BLaER1 treated with 17β-estradiol and CSF1 and Interleukin-3, amounts not matched to agents 10 nM and 100 nM (cell line): Measurements from ENCODE around the gene ATXN1.
"Not testable (repeated sequence)": the region's sequence is repeated elsewhere in the genome, so short reads cannot be mapped to it uniquely, and the experiment has no call there.

ENCODE experiments used
- H3K27ac ChIP-seq, 11 experiments: shearing (Covaris generic); formaldehyde crosslinking; 2 replicates each; pipeline ENCODE4 v1.8.1; 2022
- H3K27me3 ChIP-seq, 11 experiments: shearing (Covaris generic); formaldehyde crosslinking; 2 replicates each; pipeline ENCODE4 v1.8.1; 2022
- H3K36me3 ChIP-seq, 11 experiments: shearing (Covaris generic); formaldehyde crosslinking; 2 replicates each; pipeline ENCODE4 v1.8.1; 2022
- H3K4me1 ChIP-seq, 10 experiments: shearing (Covaris generic); formaldehyde crosslinking; 2 replicates each; pipeline ENCODE4 v1.8.1; 2022
- H3K4me2 ChIP-seq, 11 experiments: shearing (Covaris generic); formaldehyde crosslinking; 2 replicates each; pipeline ENCODE4 v1.8.1; 2022
- H3K4me3 ChIP-seq, 10 experiments: shearing (Covaris generic); formaldehyde crosslinking; 2 replicates each; pipeline ENCODE4 v1.8.1; 2022
- H3K9ac ChIP-seq, 11 experiments: shearing (Covaris generic); formaldehyde crosslinking; 2 replicates each; pipeline ENCODE4 v1.8.1; 2022
- H3K9me3 ChIP-seq, 11 experiments: shearing (Covaris generic); formaldehyde crosslinking; replicated peaks in 1 of 11; 2 replicates each; pipeline ENCODE4 v1.8.1; 2022
- H4K20me1 ChIP-seq, 11 experiments: shearing (Covaris generic); formaldehyde crosslinking; 2 replicates each; pipeline ENCODE4 v1.8.1; 2022
- Cebpa-rat ChIP-seq, 11 experiments: shearing (Covaris generic); IDR thresholded peaks; 2 replicates each; pipeline ENCODE4 v1.8.1; 2022

Gene ATXN1

DNA sequence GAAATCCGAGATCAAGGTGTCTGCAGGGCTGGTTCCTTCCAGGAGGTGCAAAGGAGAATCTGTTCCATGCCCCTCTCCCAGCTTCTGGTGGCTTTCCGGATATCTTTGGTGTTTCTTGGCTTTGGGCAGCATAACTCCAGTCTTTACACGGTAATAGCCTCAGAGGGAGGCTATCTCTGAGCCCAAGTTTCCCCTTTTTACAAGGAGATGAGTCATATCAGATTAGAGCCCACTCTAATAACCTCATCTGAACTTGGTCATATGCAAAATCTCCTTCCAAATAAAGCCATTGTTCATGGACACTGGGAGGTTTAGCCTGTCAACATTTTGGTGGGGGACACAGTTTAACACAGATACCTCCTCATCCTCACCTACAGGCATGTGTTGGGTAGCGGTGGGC, 213.7 kb downstream of the ATXN1 start:
- Histone ChIP-seq H3K36me3 (peaks cover 0 to 61% (median 0%) of the 10 kb centered on the region in 11 experiments; a peak in 7 of 22 replicates), H3K4me2 (peak overlapping the region in 3 of 11 experiments; percentile 10 to 30 (median 30); a peak in 5 of 22 replicates), H3K9ac (no peak overlapping the region), H3K9me3 (no peaks in the 10 kb centered on the region), H3K27ac (no peak overlapping the region), H3K4me3 (no peak overlapping the region), H3K27me3 (no peaks in the 10 kb centered on the region), H4K20me1 (peaks cover 0 to 42% (median 0%) of the 10 kb centered on the region in 11 experiments; a peak in 3 of 22 replicates), H3K4me1 (peaks cover 0 to 9% (median 0%) of the 10 kb centered on the region in 10 experiments; a peak in 6 of 20 replicates)
- no peak for TF ChIP-seq Cebpa-rat (IDR thresholded peaks at IDR 0.05)

DNA sequence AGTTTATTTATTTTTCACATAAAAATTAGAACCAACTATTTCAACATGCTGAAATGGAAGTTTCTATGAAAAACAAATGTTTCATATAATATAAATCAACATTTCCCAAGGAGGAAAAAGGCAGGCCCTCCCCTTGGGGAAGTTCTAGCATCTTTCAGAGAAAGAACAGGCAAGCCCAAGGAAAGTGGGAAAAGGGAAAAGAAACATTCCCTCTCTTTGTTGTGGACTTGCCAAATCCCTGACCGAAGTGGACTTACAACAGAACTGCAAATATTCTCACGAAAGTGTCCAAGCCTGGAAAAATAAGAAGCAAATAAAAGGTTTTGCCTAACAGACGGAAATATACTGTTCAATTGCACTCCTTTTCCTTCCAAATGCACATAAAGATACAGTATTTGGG, 214.4 kb downstream of the ATXN1 start:
- TF ChIP-seq Cebpa-rat (IDR thresholded peaks at IDR 0.05) = no peak
- Histone ChIP-seq H3K4me3 (no peak overlapping the region), H3K27ac (no peak overlapping the region)

DNA sequence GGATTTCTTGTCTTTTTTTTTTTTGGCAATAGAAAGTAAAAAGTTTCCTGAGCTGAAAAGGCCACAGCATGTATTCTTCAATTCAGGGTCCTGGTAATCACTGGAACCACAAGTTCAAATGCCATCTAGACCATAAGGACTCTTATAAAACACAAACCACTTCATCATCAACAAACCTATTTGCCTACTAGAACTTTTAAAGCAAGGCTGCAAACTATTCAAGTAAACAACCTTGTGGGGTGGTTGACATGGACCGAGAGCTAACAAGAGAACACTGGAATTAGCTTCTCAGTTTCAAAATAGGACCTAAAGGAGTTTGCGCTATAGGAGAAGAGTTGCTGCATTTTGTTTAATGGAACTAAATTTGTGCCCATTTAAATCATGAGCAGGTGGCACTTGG, 215.9 kb downstream of the ATXN1 start:
- Histone ChIP-seq H3K4me3 (no peak overlapping the region), H3K27me3 (no peaks in the 10 kb centered on the region), H3K4me2 (no peak overlapping the region), H3K9me3 (no peaks in the 10 kb centered on the region), H3K27ac (no peak overlapping the region), H3K36me3 (peaks cover 0 to 59% (median 0%) of the 10 kb centered on the region in 11 experiments; a peak in 6 of 22 replicates), H3K9ac (no peak overlapping the region), H4K20me1 (peaks cover 0 to 34% (median 0%) of the 10 kb centered on the region in 11 experiments; a peak in 3 of 22 replicates), H3K4me1 (peaks cover 0 to 9% (median 0%) of the 10 kb centered on the region in 10 experiments; a peak in 6 of 20 replicates)
- TF ChIP-seq Cebpa-rat (IDR thresholded peaks at IDR 0.05) = no peak

More for the DNA sequence above, 214.4 kb downstream of the ATXN1 start:
- Histone ChIP-seq H3K4me2 (no peak overlapping the region), H3K4me1 (peaks cover 0 to 9% (median 0%) of the 10 kb centered on the region in 10 experiments; a peak in 6 of 20 replicates), H4K20me1 (peaks cover 0 to 39% (median 0%) of the 10 kb centered on the region in 11 experiments; a peak in 3 of 22 replicates), H3K27me3 (no peaks in the 10 kb centered on the region), H3K9ac (no peak overlapping the region), H3K36me3 (peaks cover 0 to 60% (median 0%) of the 10 kb centered on the region in 11 experiments; a peak in 6 of 22 replicates), H3K9me3 (no peaks in the 10 kb centered on the region)

DNA sequence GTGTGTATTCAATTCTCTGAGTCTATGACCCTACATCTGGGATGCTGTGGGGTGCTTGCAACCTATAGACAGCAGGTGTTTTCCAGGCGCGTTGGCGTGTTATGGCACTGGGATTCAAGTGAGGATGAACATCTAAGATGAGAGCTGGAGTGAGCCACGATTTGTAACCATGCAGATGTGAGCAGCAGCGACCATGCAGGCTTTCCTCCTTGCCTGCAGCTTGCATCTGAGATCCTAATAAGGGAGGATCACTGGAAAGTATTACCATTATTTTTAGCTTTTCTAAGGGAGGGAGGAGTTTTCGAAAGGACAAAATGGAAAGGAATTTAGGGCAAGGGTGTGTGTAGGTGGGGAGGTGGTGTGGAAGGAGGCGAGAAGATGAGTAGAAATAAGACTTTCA, 216.7 kb downstream of the ATXN1 start:
- Histone ChIP-seq H3K27ac (no peak overlapping the region), H3K27me3 (no peaks in the 10 kb centered on the region), H3K4me1 (peaks cover 0 to 9% (median 0%) of the 10 kb centered on the region in 10 experiments; a peak in 6 of 20 replicates), H3K36me3 (peaks cover 0 to 57% (median 0%) of the 10 kb centered on the region in 11 experiments; a peak in 6 of 22 replicates), H4K20me1 (peaks cover 0 to 29% (median 0%) of the 10 kb centered on the region in 11 experiments; a peak in 3 of 22 replicates), H3K4me3 (no peak overlapping the region), H3K9me3 (no peaks in the 10 kb centered on the region), H3K9ac (no peak overlapping the region), H3K4me2 (no peak overlapping the region)
- no peak for TF ChIP-seq Cebpa-rat (IDR thresholded peaks at IDR 0.05)

DNA sequence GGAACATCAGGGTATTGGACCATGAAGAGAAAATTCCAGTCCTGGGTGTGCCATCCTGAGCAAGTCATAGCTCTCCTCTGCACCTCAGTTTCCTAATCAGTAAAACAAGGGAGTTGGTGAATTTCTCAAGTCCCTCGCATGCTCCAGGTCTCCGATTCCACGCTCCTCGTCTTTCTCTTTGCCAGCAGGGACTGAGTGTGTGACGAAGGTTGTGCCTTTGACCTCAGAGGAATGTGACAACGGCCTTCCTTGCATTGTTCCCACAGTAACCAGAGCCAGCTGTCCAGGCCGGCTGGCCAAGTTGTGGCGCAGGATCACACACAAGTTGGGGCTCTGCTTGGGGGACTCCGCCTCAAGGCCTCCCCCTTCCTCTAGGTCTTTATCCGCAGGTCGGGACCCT, 217.3 kb downstream of the ATXN1 start:
- Histone ChIP-seq H3K9me3 (no peaks in the 10 kb centered on the region), H3K36me3 (peaks cover 0 to 52% (median 0%) of the 10 kb centered on the region in 11 experiments; a peak in 6 of 22 replicates), H3K9ac (no peak overlapping the region), H3K4me1 (peaks cover 0 to 9% (median 0%) of the 10 kb centered on the region in 10 experiments; a peak in 6 of 20 replicates), H3K27ac (no peak overlapping the region), H3K27me3 (no peaks in the 10 kb centered on the region), H4K20me1 (peaks cover 0 to 29% (median 0%) of the 10 kb centered on the region in 11 experiments; a peak in 3 of 22 replicates), H3K4me3 (no peak overlapping the region), H3K4me2 (no peak overlapping the region)
- no peak for TF ChIP-seq Cebpa-rat (IDR thresholded peaks at IDR 0.05)

DNA sequence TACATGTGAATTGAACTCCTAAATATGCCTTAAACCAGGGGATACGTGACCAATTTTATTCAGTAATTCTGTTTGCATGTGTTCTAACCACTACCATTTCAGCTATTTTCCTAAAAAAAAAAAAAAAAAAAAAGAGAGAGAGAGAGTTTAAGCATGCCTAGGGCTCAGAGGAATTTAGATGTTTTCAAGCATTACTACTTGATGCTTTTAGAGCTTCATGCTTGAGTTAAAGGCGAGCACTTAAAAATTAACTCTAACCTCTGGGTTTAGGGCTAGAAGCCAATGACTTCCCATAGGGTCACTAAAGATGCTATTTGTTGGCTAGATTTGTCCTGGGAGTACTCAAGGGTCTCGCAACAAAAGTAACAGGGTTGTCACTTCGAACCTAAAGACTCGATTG, 217.7 kb downstream of the ATXN1 start:
- H3K36me3 ChIP-seq = peaks cover 0 to 50% (median 0%) of the 10 kb centered on the region in 11 experiments; a peak in 6 of 22 replicates
- no peak overlapping the region for H3K4me2 ChIP-seq
- H3K4me1 ChIP-seq = peaks cover 0 to 9% (median 0%) of the 10 kb centered on the region in 10 experiments; a peak in 6 of 20 replicates
- TF ChIP-seq Cebpa-rat (IDR thresholded peaks at IDR 0.05) = no peak
- peaks cover 0 to 29% (median 0%) of the 10 kb centered on the region in 11 experiments; a peak in 3 of 22 replicates for H4K20me1 ChIP-seq
- H3K9ac ChIP-seq = no peak overlapping the region
- H3K27me3 ChIP-seq = no peaks in the 10 kb centered on the region
- H3K27ac ChIP-seq = no peak overlapping the region
- no peaks in the 10 kb centered on the region for H3K9me3 ChIP-seq
- H3K4me3 ChIP-seq = no peak overlapping the region

DNA sequence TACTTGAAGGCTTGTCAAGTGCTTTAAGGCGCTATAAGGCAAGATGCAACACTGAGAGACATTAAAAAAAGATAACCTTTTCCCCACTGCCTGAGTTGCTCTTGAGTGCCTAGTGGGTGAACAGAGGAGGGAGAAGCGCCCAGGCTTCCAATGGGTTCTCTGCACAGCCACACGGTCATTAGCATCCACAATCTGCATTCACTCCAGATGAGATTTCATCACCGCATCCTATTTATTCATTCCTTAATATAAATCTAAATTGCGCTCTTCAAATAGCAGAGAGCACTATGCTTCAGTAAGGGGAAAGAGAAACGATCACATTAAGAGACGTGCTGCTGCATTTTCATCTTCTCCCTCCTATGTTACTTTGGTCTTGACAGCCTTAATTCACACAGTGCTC, 219.2 kb downstream of the ATXN1 start:
- no peaks in the 10 kb centered on the region for H3K27me3 ChIP-seq
- H3K9me3 ChIP-seq = peaks cover 0 to 3% (median 0%) of the 10 kb centered on the region in 11 experiments; a peak in 2 of 22 replicates
- H4K20me1 ChIP-seq = peaks cover 0 to 20% (median 0%) of the 10 kb centered on the region in 11 experiments; a peak in 2 of 22 replicates
- H3K36me3 ChIP-seq = peaks cover 0 to 44% (median 0%) of the 10 kb centered on the region in 11 experiments; a peak in 6 of 22 replicates
- H3K9ac ChIP-seq = no peak overlapping the region
- H3K4me2 ChIP-seq = no peak overlapping the region
- no peak for TF ChIP-seq Cebpa-rat (IDR thresholded peaks at IDR 0.05)
- no peak overlapping the region for H3K4me3 ChIP-seq
- H3K27ac ChIP-seq = no peak overlapping the region
- H3K4me1 ChIP-seq = no peaks in the 10 kb centered on the region

DNA sequence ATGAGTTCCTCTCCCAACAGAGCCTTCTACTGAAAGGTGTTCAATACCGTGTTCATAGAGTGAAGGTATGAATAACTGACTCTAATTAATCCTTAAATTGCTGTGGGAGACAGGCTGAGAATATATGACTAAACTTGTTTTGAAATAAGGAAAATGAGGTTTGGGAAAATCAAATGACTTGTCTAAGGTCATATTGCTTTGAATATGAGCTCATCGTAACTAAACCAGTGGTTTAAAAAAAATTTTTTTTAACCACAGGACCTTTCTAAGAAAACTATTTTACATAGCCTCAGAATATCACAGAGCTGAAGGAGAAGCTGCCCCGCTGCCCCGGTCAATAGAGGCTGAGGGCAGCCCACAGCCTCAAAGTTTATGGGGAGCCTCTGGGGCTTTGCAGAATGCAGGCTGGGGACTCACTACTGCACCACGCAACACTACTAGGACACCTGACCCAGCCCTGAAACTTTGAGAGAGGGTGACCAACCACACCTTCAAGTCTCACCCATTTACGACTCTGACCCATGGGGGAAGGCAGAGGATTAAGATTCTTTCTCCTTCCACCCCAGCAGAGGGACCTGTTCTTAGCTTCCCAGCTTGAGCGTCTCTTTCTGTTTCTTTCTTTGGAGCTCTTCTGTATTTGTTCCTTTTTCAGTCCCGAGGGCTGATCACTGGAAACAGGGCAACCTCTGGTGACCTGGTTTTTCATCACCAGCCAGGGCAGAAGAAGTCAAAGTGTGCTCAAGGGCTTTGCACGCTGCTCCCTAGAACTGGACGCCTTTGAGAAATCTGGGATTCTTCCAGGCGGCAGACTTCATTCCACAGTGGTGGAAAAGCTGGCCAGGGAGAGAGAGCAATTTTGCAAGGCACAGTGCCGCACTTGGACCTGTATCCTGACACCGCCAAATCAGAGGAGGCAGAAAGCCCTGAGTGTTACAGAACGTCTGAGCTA, 220.2 kb downstream of the ATXN1 start:
- H3K4me3 ChIP-seq = no peak overlapping the region
- H3K27me3 ChIP-seq = no peaks in the 10 kb centered on the region
- peaks cover 0 to 14% (median 0%) of the 10 kb centered on the region in 11 experiments; a peak in 2 of 22 replicates for H4K20me1 ChIP-seq
- no peak for TF ChIP-seq Cebpa-rat (IDR thresholded peaks at IDR 0.05)
- no peaks in the 10 kb centered on the region for H3K4me1 ChIP-seq
- H3K9ac ChIP-seq = no peak overlapping the region
- no peak overlapping the region for H3K4me2 ChIP-seq
- H3K36me3 ChIP-seq = peaks cover 0 to 34% (median 0%) of the 10 kb centered on the region in 11 experiments; a peak in 5 of 22 replicates
- no peak overlapping the region for H3K27ac ChIP-seq
- peaks cover 0 to 4% (median 0%) of the 10 kb centered on the region in 11 experiments; a peak in 2 of 22 replicates for H3K9me3 ChIP-seq

DNA sequence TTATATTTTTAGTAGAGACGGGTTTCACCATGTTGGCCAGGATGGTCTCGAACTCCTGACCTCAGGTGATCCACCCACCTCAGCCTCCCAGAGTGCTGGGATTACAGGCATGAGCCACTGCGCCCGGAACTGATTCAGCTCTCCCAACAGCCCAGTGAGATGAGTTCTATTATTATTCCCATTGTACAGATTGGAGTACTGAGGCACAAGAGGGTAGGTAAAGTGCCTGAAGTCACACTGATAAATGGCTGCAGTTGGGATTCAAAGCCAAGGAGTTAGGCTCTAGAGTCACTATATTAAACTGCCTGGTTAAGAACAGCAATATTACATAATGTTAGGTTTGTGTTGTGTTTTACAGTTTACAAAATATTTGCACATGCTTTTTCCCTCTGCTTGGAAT, 220.9 kb downstream of the ATXN1 start:
- H3K4me2 ChIP-seq, H3K27me3 ChIP-seq, H3K9me3 ChIP-seq, H3K4me3 ChIP-seq, H3K4me1 ChIP-seq, H4K20me1 ChIP-seq, H3K9ac ChIP-seq, H3K27ac ChIP-seq: not testable (repeated sequence)
- peaks cover 0 to 31% (median 0%) of the 10 kb centered on the region in 11 experiments; a peak in 5 of 22 replicates for H3K36me3 ChIP-seq
